Measurements from ENCODE around the gene PPP2R2D.
A peak's percentile ranks its signal among the peaks of the same experiment; 100 is the strongest.
"Not testable (repeated sequence)": the region's sequence is repeated elsewhere in the genome, so short reads cannot be mapped to it uniquely, and the experiment has no call there.

PPP2R2D gene

DNA sequence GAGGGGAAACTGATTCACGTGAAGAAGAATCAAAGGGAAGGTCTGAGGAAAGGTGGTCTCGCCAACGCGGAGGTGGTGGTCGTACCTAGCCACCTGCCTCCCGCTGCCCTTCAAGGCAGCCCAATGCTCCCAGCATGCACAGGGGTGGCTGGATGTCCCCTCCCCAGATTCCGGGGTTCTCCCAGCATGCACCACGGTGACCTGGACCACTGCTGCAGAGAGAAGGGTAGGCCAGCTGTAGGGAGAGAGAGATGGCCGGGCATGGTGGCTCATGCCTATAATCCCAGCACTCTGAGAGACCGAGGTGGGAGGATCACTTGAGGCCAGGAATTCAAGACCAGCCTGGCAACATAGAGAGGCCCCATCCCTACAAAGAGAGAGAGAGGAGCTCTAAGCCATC is 32.4 kb upstream of the PPP2R2D start:
- no peak for DNase-seq (ENCODE audit: low read depth in 2 of 2)

DNA sequence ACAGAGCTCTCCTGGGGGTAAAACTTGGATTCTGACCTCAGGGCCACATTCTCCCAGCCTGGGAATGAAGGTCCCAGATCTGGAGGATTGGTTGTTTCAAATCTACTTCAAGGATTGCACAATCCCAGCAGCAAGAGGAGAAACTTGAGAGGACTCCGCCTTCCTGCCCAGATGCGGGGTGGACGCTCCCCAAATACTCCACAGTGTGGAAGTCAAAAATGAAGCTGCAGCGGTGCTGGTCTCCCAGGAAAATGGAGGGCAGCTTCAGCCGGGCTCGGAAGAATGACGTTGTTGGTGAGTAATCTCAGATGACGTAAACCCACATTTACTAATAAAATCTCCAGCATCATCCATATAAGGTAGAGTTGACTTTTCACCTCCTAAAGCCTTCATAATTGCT is 31.5 kb upstream of the PPP2R2D start:
- DNase-seq (ENCODE audit: low read depth in 2 of 2): no peak

DNA sequence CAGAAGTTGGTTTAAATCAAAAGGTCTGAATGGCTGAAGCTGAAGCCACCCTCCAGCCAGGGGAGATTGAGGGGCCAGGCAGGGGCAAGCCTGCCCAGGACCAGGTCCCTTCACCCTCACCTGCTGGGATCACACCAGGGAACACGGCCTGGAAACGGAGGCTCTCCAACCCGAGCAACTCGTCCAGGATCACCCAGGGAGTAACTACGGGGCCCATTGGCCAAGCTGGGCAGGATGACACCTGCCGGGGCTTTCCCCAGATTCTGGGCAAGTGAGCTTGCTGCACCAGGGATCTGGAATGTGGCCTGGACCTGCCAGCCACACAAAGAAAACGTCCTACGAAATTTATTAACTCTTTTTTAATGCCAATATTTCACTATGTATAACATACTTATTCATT is 30.4 kb upstream of the PPP2R2D start:
- no peak for DNase-seq (ENCODE audit: low read depth in 2 of 2)

DNA sequence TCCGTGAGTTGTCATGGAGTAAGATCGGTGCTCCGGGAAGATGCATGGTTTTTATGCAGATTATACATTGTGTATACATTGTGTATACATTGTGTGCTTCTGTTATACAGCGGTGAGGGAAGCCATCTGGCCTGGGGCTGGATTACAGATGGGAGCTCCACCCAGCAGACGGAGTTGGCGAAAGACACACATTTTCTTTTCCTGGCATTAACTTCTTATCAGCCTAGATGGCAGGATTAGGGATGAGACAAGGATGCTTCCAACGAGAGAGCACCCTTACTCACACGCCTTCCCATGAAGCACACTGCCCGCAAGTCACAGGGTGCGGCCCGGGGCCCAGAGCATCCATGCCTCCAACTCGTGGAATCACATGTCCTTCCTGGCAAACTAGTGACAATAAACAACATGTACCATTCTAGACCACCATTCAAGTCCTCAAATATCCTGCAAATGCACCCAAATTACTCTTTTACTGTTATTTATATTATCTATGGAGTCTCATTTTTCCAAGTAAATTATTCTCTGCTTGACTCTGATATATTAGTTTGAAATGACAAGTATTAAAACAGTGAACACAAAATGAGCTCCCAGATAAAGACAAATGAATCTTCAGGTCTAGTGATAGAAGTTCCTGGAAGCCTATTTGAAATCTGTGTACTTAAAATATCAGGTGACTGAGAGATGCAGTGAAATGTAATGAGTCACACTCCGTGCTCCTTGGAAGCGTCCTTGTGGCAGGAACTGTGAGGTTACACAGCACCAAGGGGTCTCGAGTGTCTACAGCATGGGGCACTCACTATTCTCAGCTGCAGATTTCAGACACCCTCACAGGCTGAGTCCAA is 29.8 kb upstream of the PPP2R2D start:
- DNase-seq (ENCODE audit: low read depth in 2 of 2): no peak

DNA sequence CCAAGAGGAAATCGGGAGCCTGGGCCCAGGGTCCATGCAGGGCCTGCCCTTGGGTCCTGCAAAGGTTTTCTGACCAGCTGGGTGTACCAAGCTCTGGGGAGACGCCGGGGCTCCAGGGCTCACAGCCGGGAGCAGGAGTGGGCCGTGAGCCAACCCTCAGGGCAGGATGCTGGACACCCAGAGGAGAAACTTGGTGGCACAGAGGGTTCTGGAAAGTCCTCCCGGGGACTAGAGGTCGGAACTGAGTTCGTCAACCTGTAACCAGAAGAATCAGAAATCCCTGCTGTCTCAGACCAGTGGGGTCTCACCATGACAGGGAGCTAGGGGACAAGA is 29.2 kb upstream of the PPP2R2D start:
- no peak for DNase-seq (ENCODE audit: low read depth in 2 of 2)

DNA sequence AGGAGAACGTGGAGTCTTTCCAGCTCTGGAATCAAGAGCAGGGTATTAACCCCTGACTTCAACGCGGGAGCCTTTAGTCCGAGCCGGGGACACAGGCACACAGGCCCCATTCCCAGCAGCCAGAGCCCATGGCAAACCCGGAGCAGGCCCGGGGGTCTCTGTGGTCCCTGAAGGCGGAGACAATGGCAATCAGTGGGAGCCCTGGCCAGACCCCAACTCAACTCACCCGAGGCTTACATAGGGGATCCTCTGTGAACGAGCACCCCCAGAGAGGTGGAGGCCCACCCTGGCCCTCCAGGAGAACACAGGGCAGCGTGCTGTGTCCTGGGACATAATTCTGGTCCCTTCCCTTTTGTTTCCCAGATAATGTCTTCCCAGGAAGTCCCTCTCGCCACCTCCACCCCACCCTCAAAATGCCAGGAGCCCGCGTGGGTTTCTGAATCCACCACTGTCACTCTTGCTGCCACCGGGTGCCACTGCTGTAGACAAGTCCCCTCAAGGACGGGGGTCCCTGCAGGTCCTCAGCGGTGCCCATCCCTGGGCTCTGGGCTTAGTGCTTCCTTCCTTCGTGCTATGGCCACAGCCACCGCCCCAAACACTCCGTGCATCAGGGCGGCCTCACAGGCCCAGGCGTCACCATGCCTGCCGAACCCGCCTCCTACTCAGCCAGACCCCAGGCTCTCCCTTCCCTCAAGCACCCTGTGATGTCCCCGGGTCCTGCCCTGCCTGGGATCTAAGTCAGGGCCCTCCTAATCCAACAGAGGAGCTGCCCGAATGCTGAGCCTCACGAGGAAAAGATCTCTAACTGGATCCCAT is 28.6 kb upstream of the PPP2R2D start:
- no peak for DNase-seq (ENCODE audit: low read depth in 2 of 2)

DNA sequence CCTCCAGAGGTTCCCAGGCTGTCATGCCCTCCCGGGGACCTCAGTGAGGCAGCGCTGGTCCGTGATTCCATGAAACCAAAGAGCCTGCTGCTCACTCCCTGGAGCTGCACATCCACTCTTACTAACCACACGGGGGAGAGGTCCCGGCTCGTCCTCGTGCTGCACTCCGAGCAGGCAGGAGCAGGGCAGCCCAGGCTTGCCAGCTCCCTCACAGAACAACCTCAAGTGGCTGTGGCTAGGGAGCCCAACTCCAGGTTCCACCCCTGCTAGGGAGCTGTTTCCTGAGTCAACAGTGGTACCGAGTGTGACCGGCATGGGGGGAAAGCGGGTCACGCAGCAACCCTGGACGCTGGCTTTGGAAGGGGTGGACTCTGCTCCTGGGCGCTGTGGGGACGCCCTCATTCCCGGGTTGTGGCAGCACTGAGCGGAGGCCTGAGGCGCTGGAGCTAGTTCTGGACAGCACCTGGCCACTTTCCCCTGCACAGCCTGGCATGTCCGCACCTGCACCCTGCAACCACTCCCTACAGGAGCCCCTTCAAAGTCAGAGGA is 27.9 kb upstream of the PPP2R2D start:
- no peak for DNase-seq (ENCODE audit: low read depth in 2 of 2)

DNA sequence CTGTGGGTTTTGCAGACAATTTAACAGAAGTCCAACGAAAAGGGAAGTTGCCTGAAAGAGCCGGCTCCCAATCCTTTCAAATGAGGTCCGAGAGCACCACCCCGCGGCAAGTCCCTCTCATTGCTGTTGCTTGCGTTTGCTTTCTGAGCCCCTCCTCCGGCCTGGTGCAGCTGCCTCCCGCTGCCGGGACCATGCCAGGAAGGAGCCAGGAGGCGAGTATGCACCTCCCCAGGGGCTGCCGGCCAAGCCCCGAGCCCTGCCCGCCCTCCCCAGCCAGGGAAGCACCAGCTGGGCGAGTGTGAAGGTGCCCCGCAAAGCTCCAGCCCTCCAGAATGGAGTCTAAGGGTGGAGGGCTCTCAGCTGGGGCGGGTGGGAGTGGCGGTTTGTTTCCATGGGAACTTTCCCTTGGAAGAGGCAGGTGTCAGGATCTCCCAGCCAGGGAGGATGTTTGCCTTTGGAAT is 25.8 kb upstream of the PPP2R2D start:
- DNase-seq (ENCODE audit: low read depth in 2 of 2): no peak

DNA sequence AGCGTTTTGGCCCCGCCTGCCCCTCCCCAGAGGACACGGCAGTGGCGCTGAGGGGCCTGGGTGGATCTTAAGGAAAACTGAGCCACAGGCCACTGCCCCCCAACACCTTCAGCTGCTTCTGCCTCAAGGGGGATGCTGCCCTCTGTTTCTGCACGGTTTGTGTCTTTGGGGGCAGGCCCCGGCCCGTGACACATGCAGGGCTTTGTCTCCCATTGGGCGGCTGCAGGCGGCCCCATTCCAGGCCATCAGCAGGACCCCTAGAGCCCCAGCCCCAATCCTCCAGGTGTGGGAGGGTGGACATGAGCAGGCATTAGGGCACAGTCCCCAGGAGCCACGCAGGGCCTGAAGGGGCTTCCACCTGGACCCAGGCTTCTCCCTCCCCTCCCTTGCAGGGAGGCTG is 25.3 kb upstream of the PPP2R2D start:
- no peak for DNase-seq (ENCODE audit: low read depth in 2 of 2)

DNA sequence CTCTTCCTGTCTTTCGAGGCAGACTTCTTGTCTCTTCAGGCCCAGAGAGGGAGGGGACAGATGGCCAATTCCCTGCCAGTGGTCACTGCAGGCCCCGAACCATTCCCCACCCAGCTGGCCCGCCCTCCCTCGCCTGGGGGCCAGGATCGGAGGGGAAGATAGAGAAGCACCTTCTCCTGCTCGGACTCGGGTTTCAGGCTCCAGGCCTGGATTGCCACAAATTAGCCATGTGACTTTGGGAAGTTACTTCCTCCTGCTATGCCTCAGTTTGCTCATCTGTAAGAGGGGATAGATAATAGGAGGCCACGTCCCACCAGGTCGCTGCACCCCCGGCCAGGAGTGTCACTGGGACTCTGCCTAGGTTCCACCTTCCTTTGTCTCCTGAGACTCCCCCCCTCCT is 24.8 kb upstream of the PPP2R2D start:
- DNase-seq (ENCODE audit: low read depth in 2 of 2): no peak

DNA sequence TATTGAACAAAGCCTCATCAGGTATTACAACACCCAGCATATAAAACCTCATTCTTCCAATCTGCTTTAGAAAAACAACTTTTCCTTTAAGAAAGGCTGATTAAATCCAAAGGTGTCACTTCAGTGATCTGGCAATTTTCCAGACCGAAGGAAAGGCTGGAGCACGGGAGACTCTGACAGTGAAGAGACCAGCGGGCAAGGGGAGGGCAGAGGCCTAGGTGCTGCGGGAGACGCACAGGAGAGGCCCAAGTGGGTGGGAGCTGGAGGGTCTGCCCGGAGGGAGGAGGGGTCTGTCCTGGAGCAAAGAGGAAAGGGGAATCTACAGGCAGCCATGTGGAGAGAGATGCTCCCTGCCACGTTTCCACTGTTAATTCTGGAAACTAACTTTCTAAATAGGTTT is 24.3 kb upstream of the PPP2R2D start:
- no peak for DNase-seq (ENCODE audit: low read depth in 2 of 2)

DNA sequence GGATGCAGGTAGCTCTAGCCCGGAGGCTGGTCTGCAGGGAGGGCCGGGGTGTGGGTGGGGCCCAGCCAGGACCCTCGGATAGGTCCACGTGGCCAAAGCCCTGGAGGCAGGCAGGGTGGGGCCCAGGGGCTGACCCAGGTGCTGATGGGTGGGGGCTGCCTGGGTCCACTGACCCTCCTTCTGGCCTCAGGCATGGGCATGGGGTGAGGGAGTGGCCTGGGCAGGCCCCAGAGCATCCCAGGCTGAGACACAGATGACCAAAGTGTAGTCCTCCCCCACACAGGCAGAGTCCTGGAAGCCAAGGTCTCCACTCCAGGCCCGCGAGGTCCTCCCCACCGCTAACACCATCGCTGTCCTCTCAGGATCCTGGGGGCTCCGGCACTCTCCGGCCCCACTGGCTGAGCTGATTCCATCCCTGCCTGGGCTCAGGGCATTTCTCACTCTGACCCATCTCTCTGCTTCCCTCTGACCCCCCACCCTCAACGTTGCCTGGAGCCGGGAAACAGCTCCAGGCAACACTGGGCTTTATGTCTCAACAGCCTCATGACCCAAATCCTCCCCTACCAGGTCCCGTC is 20.7 kb upstream of the PPP2R2D start:
- DNase-seq (ENCODE audit: low read depth in 2 of 2): no peak

DNA sequence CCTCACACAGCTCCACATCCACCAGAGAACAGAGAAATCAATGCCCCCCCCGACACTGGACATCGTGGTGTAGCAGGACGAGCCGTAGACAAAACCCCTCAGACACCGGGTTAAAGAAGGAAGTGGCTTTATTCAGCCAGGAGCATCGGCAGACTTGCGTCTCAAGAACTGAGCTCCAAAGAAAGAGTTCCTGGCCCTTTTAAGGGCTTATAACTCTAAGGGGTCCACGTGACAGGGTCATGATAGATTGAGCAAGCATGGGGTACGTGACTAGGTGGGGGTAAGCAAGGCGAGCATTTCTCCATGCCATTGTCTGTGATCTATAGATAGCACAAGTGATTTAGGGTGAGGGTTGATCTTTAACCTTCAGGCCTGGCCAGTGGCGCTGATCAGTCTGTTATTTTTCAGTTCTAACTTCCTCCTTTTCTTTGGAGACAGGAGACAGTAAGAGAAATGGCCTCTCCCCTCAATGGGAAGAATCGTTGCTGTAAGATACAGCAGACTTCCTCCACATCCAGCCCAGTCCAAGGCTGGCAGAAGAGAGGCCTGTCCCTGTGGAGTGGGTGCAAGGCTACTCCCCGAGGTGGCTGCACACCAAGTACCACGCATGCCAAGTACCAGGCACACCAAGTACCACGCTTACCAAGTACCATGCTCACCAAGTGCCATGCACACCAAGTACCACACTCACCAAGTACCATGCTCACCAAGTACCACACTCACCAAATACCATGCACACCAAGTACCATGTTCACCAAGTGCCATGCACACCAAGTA is 19.5 kb upstream of the PPP2R2D start:
- no peak for DNase-seq (ENCODE audit: low read depth in 2 of 2)

DNA sequence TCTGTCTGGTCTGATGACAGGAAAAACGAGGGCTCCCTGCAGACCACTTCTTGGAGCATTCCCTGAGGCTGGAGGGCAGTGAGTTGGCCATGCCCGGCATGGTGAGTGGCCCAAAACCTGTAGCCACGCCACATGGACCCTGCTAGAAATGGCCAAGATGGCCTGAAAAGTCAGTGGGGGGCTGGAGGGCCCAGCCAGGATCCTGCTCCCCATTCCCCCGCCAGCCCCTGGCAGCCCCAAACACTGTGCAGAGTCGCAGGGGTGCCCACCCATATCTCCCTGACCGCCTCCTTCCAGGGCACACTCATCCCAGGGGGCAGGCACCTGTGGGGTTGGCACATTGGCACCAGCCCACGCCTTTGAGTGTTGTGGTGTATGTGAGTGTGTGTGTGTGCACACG is 18.7 kb upstream of the PPP2R2D start:
- no peak for DNase-seq (ENCODE audit: low read depth in 2 of 2)

DNA sequence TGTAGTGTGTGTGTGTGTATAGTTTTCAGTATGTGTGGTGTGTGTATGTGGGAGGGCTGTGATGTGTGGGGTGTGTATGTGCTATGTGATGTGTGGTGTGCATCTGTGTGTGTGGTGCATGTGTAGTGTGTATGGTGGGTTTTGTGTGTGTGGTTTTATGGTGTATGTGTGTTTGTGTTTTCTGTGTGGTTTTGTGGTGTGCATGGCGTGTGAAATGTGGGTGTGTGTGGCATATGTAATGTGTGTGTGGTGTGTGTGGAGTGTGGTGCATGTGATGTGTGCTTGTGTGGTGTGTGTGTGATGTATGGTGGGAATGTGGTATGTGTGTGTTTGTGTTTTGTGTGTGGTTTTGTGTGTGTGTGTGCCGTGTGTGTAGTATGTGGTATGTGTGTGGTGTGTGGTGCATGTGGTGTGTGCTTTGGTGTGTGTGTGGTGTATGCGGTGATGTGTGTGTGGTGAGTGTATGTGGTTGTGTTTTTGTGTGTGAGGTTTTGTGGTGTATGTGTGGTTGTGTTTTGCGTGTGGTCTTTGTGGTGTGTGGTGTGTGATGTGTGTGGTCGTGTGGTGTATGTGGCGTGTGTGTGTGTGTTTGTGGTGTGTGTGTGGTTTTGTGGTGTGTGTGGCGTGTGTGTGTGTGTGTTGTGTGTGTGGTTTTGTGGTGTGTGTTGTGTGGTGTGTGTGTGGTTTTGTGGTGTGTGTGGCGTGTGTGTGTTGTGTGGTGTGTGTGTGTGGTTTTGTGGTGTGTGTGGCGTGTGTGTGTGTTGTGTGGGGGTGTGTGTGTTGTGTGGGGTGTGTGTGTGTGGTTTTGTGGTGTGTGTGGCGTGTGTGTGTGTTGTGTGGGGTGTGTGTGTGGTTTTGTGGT is 18.0 kb upstream of the PPP2R2D start:
- no peak for DNase-seq (ENCODE audit: low read depth in 2 of 2)

DNA sequence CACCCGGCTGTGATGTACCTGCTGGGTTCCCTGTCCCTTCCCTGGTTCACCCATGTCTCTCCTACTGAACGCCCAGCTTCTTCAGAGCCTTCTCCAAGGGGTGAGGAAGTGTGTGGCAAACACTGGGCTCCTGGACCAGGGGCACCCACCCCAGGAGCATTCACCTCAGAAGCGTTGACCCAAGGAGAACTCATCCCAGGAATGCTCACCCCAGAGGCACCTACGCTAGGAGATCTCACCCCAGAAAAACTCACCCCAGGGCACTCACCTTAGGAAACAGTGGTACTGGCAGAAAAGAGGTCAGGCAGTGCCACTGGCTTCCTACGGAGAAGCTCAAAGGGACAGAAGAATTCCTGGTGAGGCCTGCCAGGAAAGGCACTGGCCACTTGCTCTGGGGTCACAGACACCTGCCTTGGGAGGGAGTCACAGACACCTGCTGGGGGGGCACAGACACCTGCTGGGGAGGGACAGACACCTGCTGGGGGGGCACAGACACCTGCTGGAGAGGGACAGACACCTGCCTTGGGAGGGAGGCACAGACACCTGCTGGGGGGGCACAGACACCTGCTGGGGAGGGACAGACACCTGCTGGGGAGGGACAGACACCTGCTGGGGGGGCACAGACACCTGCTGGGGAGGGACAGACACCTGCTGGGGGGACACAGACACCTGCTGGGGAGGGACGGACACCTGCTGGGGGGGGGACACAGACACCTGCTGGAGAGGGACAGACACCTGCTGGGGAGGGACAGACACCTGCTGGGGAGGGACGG is 17.0 kb upstream of the PPP2R2D start:
- not testable (repeated sequence) for DNase-seq (ENCODE audit: low read depth in 2 of 2)

DNA sequence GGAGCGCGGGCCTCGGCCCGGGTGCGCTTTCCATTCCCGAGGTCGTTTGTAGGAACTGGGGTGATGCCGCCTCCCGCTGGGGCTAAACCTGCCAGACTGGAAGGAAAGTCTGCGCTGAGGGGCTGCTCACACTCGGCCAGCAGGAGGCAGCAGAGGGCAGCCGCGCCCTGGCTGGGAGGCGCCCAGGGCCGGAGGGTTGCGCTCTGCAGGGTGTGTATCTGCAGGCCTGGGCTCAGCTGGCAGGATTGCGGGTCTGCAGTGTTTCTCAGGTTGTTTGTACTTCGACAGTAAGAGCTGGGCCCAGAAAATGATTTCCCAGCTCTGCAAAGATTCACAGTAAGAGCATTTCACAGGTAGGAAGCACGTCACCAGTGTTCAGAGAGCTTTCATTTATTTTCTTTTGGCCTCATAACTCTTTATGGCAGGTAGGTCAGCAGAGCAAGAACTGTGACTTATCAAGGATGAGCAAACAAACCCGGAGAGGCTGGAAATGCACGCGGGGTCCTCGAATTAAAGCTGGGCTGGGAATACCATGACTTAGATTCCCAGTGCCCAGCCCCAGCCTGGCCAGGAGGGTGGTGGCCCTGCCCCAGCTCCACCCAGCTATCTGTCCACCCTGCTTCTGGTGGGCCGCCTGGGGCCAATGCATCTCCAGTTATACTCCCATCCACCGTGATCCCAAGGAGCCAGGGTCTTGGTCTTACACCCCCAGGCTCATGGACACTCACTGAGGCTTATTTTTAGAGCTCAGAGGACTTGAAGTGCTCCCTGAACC is 15.2 kb upstream of the PPP2R2D start:
- peak; percentile 51 to 55 for DNase-seq (ENCODE audit: low read depth in 2 of 2)

DNA sequence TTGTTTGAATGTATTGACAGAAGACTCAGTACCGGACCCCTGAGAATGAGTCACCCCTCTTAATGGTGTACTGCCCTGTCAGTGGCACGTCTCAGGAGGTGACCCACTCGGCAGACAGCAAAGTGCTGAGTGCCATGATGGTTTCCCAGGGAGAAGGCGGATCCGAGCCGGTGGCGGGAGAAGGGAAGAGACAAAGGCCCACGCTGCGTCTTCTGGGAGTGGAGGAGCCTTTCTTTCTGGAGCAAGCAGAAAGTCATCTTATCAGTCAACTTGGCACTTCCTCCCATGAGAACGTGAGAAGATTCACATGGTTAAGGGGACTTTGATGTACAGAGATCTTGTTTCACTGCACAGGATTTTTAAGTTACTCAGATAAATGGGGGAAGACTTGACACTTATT is 14.6 kb upstream of the PPP2R2D start:
- DNase-seq (ENCODE audit: low read depth in 2 of 2): no peak

DNA sequence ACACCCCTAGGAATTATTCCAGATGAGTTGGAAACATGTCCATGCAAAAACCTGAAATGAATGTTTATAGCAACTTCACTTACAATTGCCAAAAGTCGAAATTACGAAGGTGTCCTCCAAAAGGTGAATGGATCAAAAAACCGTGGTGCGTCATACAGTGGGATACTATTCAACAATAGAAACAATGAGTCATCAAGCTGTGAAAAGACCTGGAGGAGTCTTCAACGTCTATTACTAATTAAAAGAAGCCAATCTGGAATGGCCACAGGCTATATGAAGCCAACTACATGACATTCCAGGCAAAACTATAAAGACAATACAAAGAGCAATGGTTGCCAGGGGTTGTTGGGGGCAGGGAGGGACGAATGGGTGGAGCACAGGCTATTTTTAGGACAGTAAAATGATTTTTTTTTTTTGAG is 12.6 kb upstream of the PPP2R2D start:
- DNase-seq (ENCODE audit: low read depth in 2 of 2): no peak
